Astrocyte (in vitro differentiated cells and primary cell): ENCODE results near the gene RRP9.

Source experiments
- EZH2 ChIP-seq: IDR thresholded peaks from 2 replicates; pipeline ENCODE4 v1.6.1; 2012; ENCODE audit warnings: mild to moderate bottlenecking, low read length, inconsistent platforms; ENCODE audit not compliant: insufficient read depth
- TF ChIP-seq, protein P1 (sequence below): IDR thresholded peaks from 2 replicates; pipeline ENCODE4 v1.5.1; 2011; ENCODE audit warnings: low read depth, mild to moderate bottlenecking, inconsistent platforms, low read length, moderate library complexity; ENCODE audit not compliant: insufficient read depth

GRCh38 chr3:51954105-51954504 is 12.4 kb upstream of the RRP9 start:
- TF ChIP-seq, protein P1, sequence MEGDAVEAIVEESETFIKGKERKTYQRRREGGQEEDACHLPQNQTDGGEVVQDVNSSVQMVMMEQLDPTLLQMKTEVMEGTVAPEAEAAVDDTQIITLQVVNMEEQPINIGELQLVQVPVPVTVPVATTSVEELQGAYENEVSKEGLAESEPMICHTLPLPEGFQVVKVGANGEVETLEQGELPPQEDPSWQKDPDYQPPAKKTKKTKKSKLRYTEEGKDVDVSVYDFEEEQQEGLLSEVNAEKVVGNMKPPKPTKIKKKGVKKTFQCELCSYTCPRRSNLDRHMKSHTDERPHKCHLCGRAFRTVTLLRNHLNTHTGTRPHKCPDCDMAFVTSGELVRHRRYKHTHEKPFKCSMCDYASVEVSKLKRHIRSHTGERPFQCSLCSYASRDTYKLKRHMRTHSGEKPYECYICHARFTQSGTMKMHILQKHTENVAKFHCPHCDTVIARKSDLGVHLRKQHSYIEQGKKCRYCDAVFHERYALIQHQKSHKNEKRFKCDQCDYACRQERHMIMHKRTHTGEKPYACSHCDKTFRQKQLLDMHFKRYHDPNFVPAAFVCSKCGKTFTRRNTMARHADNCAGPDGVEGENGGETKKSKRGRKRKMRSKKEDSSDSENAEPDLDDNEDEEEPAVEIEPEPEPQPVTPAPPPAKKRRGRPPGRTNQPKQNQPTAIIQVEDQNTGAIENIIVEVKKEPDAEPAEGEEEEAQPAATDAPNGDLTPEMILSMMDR, result no peak
- no peak for TF ChIP-seq EZH2
